HG02885 (cell line): Measurements from ENCODE around the gene NELL1.

Experiments
- ATAC-seq: cut with Tn5 transposase; IDR thresholded peaks from one replicate; pipeline ENCODE4 v1.9.1; 2021; ENCODE audit warnings: mild to moderate bottlenecking; ENCODE audit not compliant: unreplicated experiment, poor library complexity

NELL1 gene

DNA sequence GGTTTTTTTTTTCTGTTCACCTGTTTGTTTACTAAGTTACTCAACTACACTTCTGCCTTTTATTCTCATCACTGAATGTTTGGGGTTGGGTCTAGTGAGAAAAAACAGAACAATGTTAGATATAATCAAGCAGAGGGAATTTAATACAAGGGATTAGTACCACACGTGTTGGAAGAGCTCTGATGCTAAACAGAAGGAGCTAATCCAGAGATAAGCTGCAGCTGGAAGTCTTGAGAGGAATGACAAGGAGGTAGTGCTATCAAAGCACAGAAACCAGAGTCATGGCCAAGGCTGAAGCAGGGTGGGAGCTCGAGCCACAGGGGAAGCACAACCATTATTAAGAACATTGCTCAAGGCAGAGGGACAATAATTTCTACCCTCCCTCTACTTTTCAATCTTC is 919.4 kb downstream of the NELL1 start:
- ATAC-seq = no peak

GRCh38 chr11:21602699-21603098 is 933.3 kb downstream of the NELL1 start:
- no peak for ATAC-seq

- no peak for ATAC-seq
These were observed 934.5 kb downstream of the NELL1 start for GRCh38 chr11:21603886-21604285.

DNA sequence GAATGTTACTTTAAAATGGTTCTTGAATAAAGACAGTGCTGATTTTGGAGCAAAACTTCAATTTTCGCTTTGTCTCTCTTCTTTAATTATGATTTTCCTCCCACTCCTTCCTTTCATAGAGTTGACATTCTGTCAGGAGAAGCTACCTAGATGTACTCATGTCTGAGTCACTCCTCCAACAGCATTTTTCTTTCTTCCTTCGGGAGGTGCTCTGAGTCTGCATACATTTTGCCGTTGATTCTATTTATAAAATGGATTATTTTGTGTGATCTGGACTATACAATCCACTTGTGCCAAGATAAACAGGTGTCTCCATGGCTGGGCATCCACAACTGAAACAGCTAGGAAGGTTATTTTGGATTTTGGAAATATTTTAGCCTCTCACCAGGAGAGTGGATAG is 935.2 kb downstream of the NELL1 start:
- no peak for ATAC-seq

- ATAC-seq = no peak
These were observed 942.9 kb downstream of the NELL1 start for GRCh38 chr11:21612326-21612725.

GRCh38 chr11:21614961-21615360 is 945.6 kb downstream of the NELL1 start:
- ATAC-seq = no peak

GRCh38 chr11:21615955-21616371 is 946.6 kb downstream of the NELL1 start:
- no peak for ATAC-seq

DNA sequence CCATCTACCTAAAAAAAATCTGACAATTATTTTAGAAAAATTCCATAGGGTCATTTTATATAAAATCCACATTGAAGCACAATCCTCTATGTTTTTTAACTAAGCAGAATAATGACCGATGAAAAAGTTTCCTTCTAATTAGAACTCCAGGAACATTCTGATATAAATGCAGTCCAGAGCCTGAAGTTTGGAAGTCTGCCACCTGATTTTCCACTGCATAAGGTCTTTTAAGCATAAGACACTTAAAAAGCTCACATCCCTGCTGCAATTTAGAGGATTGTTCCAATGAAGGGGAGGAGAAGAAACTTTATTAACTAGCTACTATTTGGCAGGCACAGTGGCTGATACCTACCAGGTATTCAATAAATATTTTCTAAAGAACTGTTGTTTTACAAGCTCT is 953.2 kb downstream of the NELL1 start:
- no peak for ATAC-seq

DNA sequence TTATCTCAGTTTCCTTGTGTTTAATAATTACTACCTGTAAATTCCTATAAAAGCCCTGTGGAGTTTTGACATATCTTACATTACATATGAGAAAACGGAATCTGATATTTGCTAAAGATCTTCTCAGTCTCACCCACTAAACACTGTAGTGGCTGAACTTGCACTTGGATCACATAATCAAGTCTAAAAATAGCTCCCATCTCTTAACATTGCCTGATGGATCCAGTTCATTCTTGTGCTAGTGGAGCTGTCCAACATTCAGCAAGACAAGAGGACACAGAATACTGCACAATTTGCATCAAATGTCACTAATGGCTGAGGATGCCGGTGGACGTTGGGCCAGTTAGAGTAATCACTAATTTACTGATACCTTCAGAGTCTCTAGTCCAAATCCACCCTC is 953.6 kb downstream of the NELL1 start:
- ATAC-seq = no peak
